SKM-1 (cell line): ENCODE data around the gene NPFF.

Source experiments
- DNase-seq: peaks from one replicate; lab custom pipeline; 2025; ENCODE audit not compliant: unreplicated experiment; lab: John Stamatoyannopoulos, UW

Gene NPFF

DNA sequence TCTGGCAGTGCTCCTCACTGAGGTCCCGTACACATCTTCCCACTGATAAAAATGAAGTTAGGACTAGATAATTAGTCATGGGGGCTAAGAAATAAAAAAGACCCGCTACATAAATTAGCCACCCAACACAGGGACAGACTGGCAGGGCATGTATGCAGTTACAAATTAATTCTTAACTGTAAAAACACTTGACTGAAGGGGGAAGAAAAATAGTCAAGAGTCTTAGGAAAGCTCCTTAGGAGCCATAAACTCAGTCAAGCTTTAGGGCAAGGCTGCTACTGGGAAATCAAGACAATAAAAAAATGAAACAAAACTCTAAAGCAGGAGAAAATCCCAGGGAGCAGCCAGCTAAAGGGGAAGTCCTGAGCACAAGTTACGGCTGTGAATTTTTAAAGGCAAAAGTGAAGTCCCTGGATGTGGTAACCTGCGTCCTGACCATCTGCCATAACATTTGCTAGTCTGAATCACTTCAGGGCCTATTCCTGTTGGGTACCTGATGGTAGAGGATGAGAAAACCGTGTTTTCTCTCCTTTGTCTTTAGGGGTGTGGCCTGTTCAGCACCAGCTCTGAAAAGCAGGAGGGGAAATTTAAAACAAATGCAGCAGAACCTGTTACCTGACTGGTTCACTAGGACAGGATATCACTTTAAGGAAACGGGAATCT is 7.5 kb upstream of the NPFF start:
- no peak for DNase-seq

- DNase-seq, result no peak
Measured at GRCh38 chr12:53513712-53514410, 6.6 kb upstream of the NPFF start.

DNA sequence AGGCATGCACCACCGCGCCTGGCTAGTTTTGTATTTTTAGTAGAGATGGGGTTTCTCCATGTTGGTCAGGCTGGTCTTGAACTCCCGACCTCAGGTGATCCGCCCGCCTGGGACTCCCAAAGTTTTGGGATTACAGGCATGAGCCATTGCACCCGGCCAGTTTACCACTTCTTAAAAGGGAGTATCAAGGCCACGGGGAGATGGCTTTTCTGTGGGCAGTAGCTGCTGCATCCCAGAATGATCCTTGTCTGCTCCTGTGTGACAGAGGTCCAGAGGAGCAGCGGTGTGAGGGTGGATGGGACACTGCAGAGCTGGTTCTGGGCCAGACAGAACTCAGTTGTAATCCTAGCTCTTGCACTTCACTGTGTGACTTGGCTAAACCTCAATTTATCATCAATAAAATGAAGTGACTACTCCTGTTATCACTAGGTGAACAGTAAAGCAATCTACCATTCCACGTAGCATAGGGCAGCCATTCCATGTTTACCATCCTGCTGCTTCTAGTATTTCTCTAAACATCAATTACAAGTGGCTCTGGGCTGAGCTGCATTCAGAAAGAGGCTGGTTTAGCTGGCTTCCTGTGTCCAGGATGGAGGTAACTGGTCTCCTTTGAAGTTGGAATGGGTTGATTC is 3.0 kb upstream of the NPFF start:
- DNase-seq, result no peak

GRCh38 chr12:53508534-53509170 is 1.4 kb upstream of the NPFF start:
- peak; percentile 49 for DNase-seq

GRCh38 chr12:53507603-53507885 is 260 bp upstream of the NPFF start:
- no peak for DNase-seq

DNA sequence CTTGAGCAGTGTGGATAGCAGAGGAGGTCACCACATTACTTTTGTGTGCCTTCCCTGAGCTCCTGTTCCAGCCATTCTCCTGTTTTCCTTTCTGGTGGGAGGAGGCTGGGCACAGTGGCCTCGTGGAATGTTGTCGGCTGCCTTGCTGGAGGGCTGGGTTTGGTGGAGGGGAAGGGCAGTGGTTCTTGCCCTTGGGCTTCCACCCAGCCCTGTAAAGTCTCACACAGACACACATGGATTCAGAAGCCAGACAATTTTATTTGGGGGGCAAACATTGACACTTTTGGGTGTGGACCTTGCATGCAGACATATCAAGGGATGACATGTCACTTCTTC is 866 bp downstream of the NPFF start:
- no peak for DNase-seq

- no peak for DNase-seq
Measured at GRCh38 chr12:53505555-53506449, 1.5 kb downstream of the NPFF start.

DNA sequence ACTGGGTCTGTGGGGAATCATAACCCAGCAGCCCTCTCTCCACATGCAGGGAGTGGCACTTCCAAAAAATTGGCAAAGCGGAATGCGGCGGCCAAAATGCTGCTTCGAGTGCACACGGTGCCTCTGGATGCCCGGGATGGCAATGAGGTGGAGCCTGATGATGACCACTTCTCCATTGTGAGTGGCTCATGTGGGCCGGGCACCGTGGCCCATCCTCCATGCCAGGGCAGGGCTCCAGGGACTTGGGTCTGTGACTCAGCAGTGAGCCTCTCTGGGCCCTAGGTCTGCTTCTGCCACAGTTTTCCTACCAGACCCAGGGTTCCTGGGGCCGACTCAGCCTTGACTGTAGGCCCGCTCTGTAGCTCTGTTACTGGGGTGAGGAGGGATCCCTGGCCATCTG is 2.2 kb downstream of the NPFF start:
- no peak for DNase-seq

- DNase-seq, result no peak
Measured at GRCh38 chr12:53504004-53504920, 3.0 kb downstream of the NPFF start.

DNA sequence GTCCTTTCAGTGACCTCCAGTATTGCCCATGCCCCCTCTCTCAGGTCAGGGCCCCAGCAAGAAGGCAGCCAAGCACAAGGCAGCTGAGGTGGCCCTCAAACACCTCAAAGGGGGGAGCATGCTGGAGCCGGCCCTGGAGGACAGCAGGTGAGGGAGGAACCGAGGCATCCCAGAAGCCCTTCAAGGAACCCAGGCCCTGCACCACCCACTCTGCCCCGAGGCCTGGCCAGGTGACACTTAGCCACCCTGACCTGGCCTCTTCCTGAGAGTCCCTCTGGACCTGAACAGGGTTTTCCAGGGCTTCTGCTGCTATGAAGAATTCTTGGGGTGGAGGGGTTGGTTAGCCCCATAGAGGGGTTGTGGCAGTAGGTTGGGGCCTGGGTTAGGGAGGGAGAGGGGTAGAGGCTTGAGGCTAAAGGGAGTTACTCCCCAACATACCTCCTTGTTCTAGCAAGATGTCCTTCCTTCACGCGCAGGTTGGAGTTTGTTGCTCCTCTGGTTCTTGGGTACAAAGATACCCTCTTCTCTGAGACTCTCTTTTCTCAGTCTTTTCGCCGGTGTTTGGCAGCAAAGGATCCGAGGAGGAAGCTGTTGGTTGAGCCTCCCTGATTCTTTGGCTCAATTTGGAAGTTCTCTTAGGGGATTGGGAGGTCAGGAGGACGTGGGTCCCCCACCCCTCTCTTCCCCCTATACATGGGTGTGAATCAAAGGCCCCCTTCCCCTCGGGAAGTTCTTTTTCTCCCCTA is 4.1 kb downstream of the NPFF start:
- no peak for DNase-seq

DNA sequence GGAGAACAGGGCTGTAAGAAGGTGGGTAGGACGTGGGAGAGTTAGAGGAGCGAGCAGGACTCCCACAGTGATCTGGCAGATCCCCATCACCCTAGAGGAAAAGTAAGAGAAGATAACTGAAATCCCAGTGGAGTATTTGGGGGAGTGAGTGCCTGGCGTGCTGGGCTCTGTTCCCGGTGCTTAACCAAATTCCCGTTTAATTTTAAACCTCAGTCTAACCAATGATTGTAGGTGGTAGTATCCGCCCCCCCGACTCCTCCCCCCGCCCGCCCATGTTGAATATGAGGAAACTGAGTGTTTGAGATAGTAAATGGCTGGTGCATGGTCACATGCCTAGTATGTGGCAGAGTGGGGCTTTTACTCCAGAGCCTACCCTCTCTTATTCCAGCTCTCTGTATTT is 5.0 kb downstream of the NPFF start:
- no peak for DNase-seq

DNA sequence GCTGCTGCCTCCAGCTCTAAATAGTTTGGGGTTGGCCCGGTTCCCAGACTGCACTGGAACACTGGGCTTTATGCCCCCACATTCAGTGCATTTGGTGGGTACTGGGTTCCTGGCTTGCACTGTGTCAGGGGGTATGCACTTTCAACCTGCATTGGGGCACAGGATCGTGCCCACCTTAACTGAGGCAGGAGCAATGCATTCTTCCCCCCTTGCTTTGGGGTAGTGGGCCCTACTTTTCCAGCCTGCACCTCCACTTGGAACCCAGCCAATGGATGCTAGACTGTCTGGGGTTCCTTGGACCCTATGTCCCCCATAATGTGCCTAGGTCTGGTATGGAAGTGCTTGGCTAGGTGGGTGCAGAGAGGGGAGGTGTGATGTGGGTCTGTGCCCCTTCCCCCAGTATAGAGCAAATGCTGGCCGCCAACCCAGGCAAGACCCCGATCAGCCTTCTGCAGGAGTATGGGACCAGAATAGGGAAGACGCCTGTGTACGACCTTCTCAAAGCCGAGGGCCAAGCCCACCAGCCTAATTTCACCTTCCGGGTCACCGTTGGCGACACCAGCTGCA is 5.6 kb downstream of the NPFF start:
- DNase-seq, result no peak

GRCh38 chr12:53500776-53501614 is 6.3 kb downstream of the NPFF start, which contains the start of gene TARBP2:
TARBP2 (plus strand) TSS chr12:53501283; CDS start chr12:53501409, 126 bp downstream.
- peak; percentile 88 for DNase-seq

GRCh38 chr12:53500142-53500775 is 7.0 kb downstream of the NPFF start:
- DNase-seq, result no peak

GRCh38 chr12:53499266-53500141 is 7.8 kb downstream of the NPFF start, which contains the start of gene MAP3K12:
MAP3K12 (minus strand) TSS chr12:53499458; CDS start chr12:53487391, 12,067 bp downstream.
- no peak for DNase-seq

DNA sequence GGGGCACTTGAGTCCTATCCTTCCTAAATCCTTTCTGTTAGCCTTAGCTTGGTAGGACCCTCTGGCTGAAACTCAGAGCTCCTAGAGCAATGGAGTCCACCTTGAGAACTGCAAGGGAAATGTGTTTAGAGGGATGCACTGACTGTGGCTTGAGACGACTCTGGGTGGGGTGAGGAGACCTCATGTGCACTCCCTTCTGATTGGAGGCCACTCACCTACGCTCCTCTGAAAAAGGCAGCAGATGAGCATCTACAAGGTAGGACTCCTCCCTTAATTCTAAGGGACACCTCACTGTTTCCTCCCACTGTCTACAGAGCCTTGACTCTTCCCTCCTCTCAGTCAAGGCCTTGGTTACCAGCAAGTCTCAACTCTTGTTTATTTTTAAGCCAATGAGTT is 9.1 kb downstream of the NPFF start:
- DNase-seq, result no peak

DNA sequence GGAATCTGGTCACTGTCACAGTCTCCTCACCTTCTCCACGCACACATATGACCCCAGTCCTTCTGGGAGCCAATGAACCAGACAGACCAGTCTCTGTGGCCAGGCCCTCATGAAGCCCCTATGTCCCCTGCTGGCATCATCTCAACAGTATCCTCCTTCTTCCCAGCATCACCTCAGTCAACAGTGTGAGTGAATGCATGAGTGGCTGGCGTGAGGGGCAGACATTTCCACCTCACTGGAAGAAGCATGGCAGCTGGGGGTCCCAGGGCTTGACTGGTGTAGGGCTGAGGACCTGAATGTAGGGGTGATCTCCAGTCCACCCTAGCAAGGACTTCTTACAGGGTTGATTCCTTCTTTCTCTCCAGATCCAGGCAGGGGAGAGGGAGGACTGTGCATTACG is 9.8 kb downstream of the NPFF start:
- DNase-seq, result no peak
